ENCODE data around the gene CTNNBL1.

GRCh38 chr20:37649017-37649416, 44.8 kb upstream of the CTNNBL1 start:
- no peak for TF ChIP-seq CTCF (IDR thresholded peaks at IDR 0.05; ENCODE audit: poor library complexity)
- TF ChIP-seq EZH2phosphoT487 (IDR thresholded peaks at IDR 0.05; ENCODE audit: low read depth, severe bottlenecking, unreplicated experiment): no peak
- TF ChIP-seq EZH2 (IDR thresholded peaks at IDR 0.05; ENCODE audit: borderline replicate concordance): no peak

All from hepatocyte (in vitro differentiated cells).